CD4-positive, CD25-positive, alpha-beta regulatory T cell (primary cell): ENCODE data around the gene PER2. TPM values are rescaled to one million over a fixed set of nuclear protein-coding genes. Genes with fewer than 3 reads are reported as not detected.
A peak's percentile ranks its signal among the peaks of the same experiment; 100 is the strongest.

Experiments
- ATAC-seq, 2 donors: fragments of 150-1000 bp; cut with Tn5 transposase; one replicate each; pipeline ENCODE4 v1.10.0; 2021; ENCODE audit warnings: low read depth in 2 of 2, moderate number of reproducible peaks in 2 of 2, moderate library complexity in 1 of 2
- DNase-seq, 3 donors: peaks; one replicate each; pipeline versions ENCODE4 v3.0.0 to v3.0.0-alpha.2; 2012 to 2022; ENCODE audit warnings: mixed read lengths in 1 of 3
- H3K27ac ChIP-seq: one replicate; pipeline ENCODE4 v1.7.0; 2013; ENCODE audit warnings: mild to moderate bottlenecking, low read length; ENCODE audit not compliant: insufficient read depth, poor library complexity, severe bottlenecking
- H3K27me3 ChIP-seq: one replicate; pipeline ENCODE4 v1.7.0; 2013; ENCODE audit warnings: low read length; ENCODE audit not compliant: control insufficient read depth, insufficient read depth
- H3K36me3 ChIP-seq: one replicate; pipeline ENCODE4 v1.7.0; 2013; ENCODE audit warnings: mild to moderate bottlenecking, low read length, moderate library complexity; ENCODE audit not compliant: control insufficient read depth, insufficient read depth
- H3K4me1 ChIP-seq: 2 replicates; pipeline ENCODE4 v1.7.0; 2013; ENCODE audit warnings: mild to moderate bottlenecking, low read length; ENCODE audit not compliant: insufficient read depth, control insufficient read depth, poor library complexity, severe bottlenecking
- H3K4me3 ChIP-seq: one replicate; pipeline ENCODE4 v1.7.0; 2013; ENCODE audit warnings: low read depth, mild to moderate bottlenecking, low read length, moderate library complexity
- H3K9me3 ChIP-seq, 2 experiments: 1 replicate in 1 of 2; 2 replicates in 1 of 2; pipeline ENCODE4 v1.7.0; 2013; ENCODE audit warnings: low read length in 2 of 2, mild to moderate bottlenecking in 1 of 2, moderate library complexity in 1 of 2; ENCODE audit not compliant: control insufficient read depth in 2 of 2
- H3K27ac Mint-ChIP-seq, 3 donors: one replicate each; pipeline ENCODE4 v1.8.0; 2020 to 2022; ENCODE audit warnings: mild to moderate bottlenecking in 3 of 3, mixed read lengths in 3 of 3, moderate library complexity in 2 of 3
- H3K27me3 Mint-ChIP-seq: one replicate; pipeline ENCODE4 v1.8.0; 2022; ENCODE audit warnings: mild to moderate bottlenecking, mixed read lengths
- H3K36me3 Mint-ChIP-seq: one replicate; pipeline ENCODE4 v1.8.0; 2020; ENCODE audit warnings: mixed read lengths
- H3K4me1 Mint-ChIP-seq, 4 donors: one replicate each; pipeline ENCODE4 v1.8.0; 2020 to 2022; ENCODE audit warnings: mixed read lengths in 4 of 4, mild to moderate bottlenecking in 1 of 4
- H3K4me3 Mint-ChIP-seq, 4 donors: one replicate each; pipeline ENCODE4 v1.8.0; 2020 to 2022; ENCODE audit warnings: mild to moderate bottlenecking in 4 of 4, mixed read lengths in 4 of 4, moderate library complexity in 3 of 4
- H3K9me3 Mint-ChIP-seq, 7 donors: one replicate each; pipeline ENCODE4 v1.8.0; 2020 to 2022; ENCODE audit warnings: mixed read lengths in 7 of 7, mild to moderate bottlenecking in 3 of 7, moderate library complexity in 2 of 7
- polyA plus RNA-seq, 4 donors: library from polyadenylated mRNA; unstranded; fragments of 300-500 nt; fragmentation: Illumina TruSeq; gene quantifications; one replicate each; pipeline ENCODE4 v1.2.3, GENCODE V29; 2021
- total RNA-seq: library from RNA; stranded (reverse); gene quantifications from one replicate; pipeline ENCODE4 v1.2.3, GENCODE V29; 2022

PER2 gene
- total and polyA plus RNA-seq, 5 donors from 2014 or later, result 1.8 to 29.7 (median 4.1) TPM

- Histone ChIP-seq H3K36me3 (no peaks in the 10 kb centered on the region), H3K9me3 (no peaks in the 10 kb centered on the region), H3K4me3 (no peak overlapping the region), H3K27ac (no peak overlapping the region), H3K4me1 (peaks cover 23% of the 10 kb centered on the region), H3K27me3 (peaks cover 12% of the 10 kb centered on the region)
- DNase-seq, result peak; percentile 33 to 68 (median 45)
- Mint-ChIP-seq H3K4me1 (peaks cover 0 to 10% (median 5%) of the 10 kb centered on the region in 4 donors), H3K4me3 (peak overlapping the region in 3 of 4 donors; percentile 50 to 89 (median 63)), H3K27ac (no peak overlapping the region), H3K9me3 (peaks cover 0 to 1% (median 0%) of the 10 kb centered on the region in 7 donors), H3K36me3 (no peaks in the 10 kb centered on the region), H3K27me3 (peaks cover 38% of the 10 kb centered on the region)
- ATAC-seq, result peak; percentile 52 to 54
Observed at GRCh38 chr2:238238766-238239542, 49.5 kb downstream of the PER2 start.

GRCh38 chr2:238238311-238238765 lies 50.1 kb downstream of the PER2 start:
- Histone ChIP-seq H3K4me3 (no peak overlapping the region), H3K9me3 (no peaks in the 10 kb centered on the region), H3K4me1 (peaks cover 23% of the 10 kb centered on the region), H3K27me3 (peaks cover 12% of the 10 kb centered on the region), H3K27ac (no peak overlapping the region), H3K36me3 (no peaks in the 10 kb centered on the region)
- DNase-seq, result no peak
- Mint-ChIP-seq H3K4me1 (peaks cover 0 to 15% (median 6%) of the 10 kb centered on the region in 4 donors), H3K36me3 (no peaks in the 10 kb centered on the region), H3K27ac (no peak overlapping the region), H3K4me3 (peak overlapping the region in 3 of 4 donors; percentile 55 to 89 (median 63)), H3K27me3 (peaks cover 38% of the 10 kb centered on the region), H3K9me3 (peaks cover 0 to 2% (median 0%) of the 10 kb centered on the region in 7 donors)
- ATAC-seq, result no peak

GRCh38 chr2:238237431-238238135 lies 50.8 kb downstream of the PER2 start:
- H3K4me3 Mint-ChIP-seq, result peak overlapping the region; percentile 47 to 89 (median 59)
- Histone ChIP-seq H3K36me3 (no peaks in the 10 kb centered on the region), H3K9me3 (no peaks in the 10 kb centered on the region), H3K4me3 (no peak overlapping the region), H3K27me3 (peaks cover 12% of the 10 kb centered on the region), H3K4me1 (peaks cover 23% of the 10 kb centered on the region), H3K27ac (no peak overlapping the region)
- H3K9me3 Mint-ChIP-seq, result peaks cover 0 to 3% (median 0%) of the 10 kb centered on the region in 7 donors
- no peak for DNase-seq
- no peak for ATAC-seq
- no peak overlapping the region for H3K27ac Mint-ChIP-seq
- peaks cover 0 to 15% (median 7%) of the 10 kb centered on the region in 4 donors for H3K4me1 Mint-ChIP-seq
- H3K36me3 Mint-ChIP-seq, result no peaks in the 10 kb centered on the region
- peaks cover 40% of the 10 kb centered on the region for H3K27me3 Mint-ChIP-seq

GRCh38 chr2:238236571-238236970 lies 51.8 kb downstream of the PER2 start:
- Histone ChIP-seq H3K27ac (no peak overlapping the region), H3K4me3 (no peak overlapping the region), H3K4me1 (peaks cover 24% of the 10 kb centered on the region), H3K36me3 (no peaks in the 10 kb centered on the region), H3K9me3 (no peaks in the 10 kb centered on the region), H3K27me3 (peaks cover 12% of the 10 kb centered on the region)
- ATAC-seq (no peak), DNase-seq (no peak)
- H3K27me3 Mint-ChIP-seq, result peaks cover 44% of the 10 kb centered on the region
- H3K27ac Mint-ChIP-seq, result no peak overlapping the region
- peak overlapping the region in 1 of 4 donors; percentile 75 for H3K4me3 Mint-ChIP-seq
- peaks cover 4% of the 10 kb centered on the region for H3K36me3 Mint-ChIP-seq
- H3K4me1 Mint-ChIP-seq, result peaks cover 3 to 19% (median 7%) of the 10 kb centered on the region in 4 donors
- peaks cover 0 to 3% (median 0%) of the 10 kb centered on the region in 7 donors for H3K9me3 Mint-ChIP-seq

- H3K9me3 ChIP-seq, result no peaks in the 10 kb centered on the region
- H3K36me3 ChIP-seq, result no peaks in the 10 kb centered on the region
- peaks cover 0 to 3% (median 0%) of the 10 kb centered on the region in 7 donors for H3K9me3 Mint-ChIP-seq
- no peak overlapping the region for H3K27ac ChIP-seq
- H3K4me1 ChIP-seq, result peaks cover 28% of the 10 kb centered on the region
- H3K4me3 ChIP-seq, result no peak overlapping the region
- peaks cover 4% of the 10 kb centered on the region for H3K36me3 Mint-ChIP-seq
- H3K27ac Mint-ChIP-seq, result no peak overlapping the region
- H3K4me1 Mint-ChIP-seq, result peaks cover 4 to 21% (median 11%) of the 10 kb centered on the region in 4 donors
- peaks cover 12% of the 10 kb centered on the region for H3K27me3 ChIP-seq
- H3K4me3 Mint-ChIP-seq, result peak overlapping the region in 3 of 4 donors; percentile 0 to 75 (median 10)
- peaks cover 45% of the 10 kb centered on the region for H3K27me3 Mint-ChIP-seq
- ATAC-seq, result no peak
- no peak for DNase-seq
Observed at GRCh38 chr2:238235856-238236255, 52.6 kb downstream of the PER2 start.

- H3K4me1 Mint-ChIP-seq, result peaks cover 8 to 25% (median 14%) of the 10 kb centered on the region in 4 donors
- H3K27ac Mint-ChIP-seq, result no peak overlapping the region
- DNase-seq (no peak), ATAC-seq (no peak)
- H3K36me3 Mint-ChIP-seq, result peaks cover 4% of the 10 kb centered on the region
- H3K4me1 ChIP-seq, result peaks cover 23% of the 10 kb centered on the region
- H3K4me3 Mint-ChIP-seq, result peak overlapping the region; percentile 10 to 75 (median 66)
- H3K9me3 ChIP-seq, result no peaks in the 10 kb centered on the region
- no peak overlapping the region for H3K4me3 ChIP-seq
- H3K27me3 Mint-ChIP-seq, result peaks cover 48% of the 10 kb centered on the region
- peaks cover 0 to 3% (median 0%) of the 10 kb centered on the region in 7 donors for H3K9me3 Mint-ChIP-seq
- H3K36me3 ChIP-seq, result no peaks in the 10 kb centered on the region
- H3K27me3 ChIP-seq, result peaks cover 12% of the 10 kb centered on the region
- H3K27ac ChIP-seq, result no peak overlapping the region
Observed at GRCh38 chr2:238235331-238235732, 53.1 kb downstream of the PER2 start.

GRCh38 chr2:238233625-238234024 lies 54.8 kb downstream of the PER2 start:
- H3K27me3 ChIP-seq, result peaks cover 12% of the 10 kb centered on the region
- H3K27ac ChIP-seq, result no peak overlapping the region
- Mint-ChIP-seq H3K4me3 (peak overlapping the region; percentile 60 to 77 (median 71)), H3K27ac (no peak overlapping the region), H3K27me3 (peaks cover 52% of the 10 kb centered on the region), H3K9me3 (peaks cover 0 to 3% (median 1%) of the 10 kb centered on the region in 7 donors), H3K4me1 (peaks cover 8 to 27% (median 14%) of the 10 kb centered on the region in 4 donors), H3K36me3 (peaks cover 4% of the 10 kb centered on the region)
- no peaks in the 10 kb centered on the region for H3K9me3 ChIP-seq
- no peak overlapping the region for H3K4me3 ChIP-seq
- H3K36me3 ChIP-seq, result no peaks in the 10 kb centered on the region
- H3K4me1 ChIP-seq, result peaks cover 14% of the 10 kb centered on the region
- DNase-seq (no peak), ATAC-seq (no peak)
